NCI-H2196 treated with DMSO at 0.1 percent for 48 hours (cell line): Measurements from ENCODE around the gene HAPLN3.
A peak's percentile ranks its signal among the peaks of the same experiment; 100 is the strongest.
"Not testable (repeated sequence)": the region's sequence is repeated elsewhere in the genome, so short reads cannot be mapped to it uniquely, and the experiment has no call there.

Experiments
- DNase-seq: peaks from one replicate; lab custom pipeline; 2025; ENCODE audit not compliant: unreplicated experiment; lab: John Stamatoyannopoulos, UW

The HAPLN3 gene, protein sequence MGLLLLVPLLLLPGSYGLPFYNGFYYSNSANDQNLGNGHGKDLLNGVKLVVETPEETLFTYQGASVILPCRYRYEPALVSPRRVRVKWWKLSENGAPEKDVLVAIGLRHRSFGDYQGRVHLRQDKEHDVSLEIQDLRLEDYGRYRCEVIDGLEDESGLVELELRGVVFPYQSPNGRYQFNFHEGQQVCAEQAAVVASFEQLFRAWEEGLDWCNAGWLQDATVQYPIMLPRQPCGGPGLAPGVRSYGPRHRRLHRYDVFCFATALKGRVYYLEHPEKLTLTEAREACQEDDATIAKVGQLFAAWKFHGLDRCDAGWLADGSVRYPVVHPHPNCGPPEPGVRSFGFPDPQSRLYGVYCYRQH

DNA sequence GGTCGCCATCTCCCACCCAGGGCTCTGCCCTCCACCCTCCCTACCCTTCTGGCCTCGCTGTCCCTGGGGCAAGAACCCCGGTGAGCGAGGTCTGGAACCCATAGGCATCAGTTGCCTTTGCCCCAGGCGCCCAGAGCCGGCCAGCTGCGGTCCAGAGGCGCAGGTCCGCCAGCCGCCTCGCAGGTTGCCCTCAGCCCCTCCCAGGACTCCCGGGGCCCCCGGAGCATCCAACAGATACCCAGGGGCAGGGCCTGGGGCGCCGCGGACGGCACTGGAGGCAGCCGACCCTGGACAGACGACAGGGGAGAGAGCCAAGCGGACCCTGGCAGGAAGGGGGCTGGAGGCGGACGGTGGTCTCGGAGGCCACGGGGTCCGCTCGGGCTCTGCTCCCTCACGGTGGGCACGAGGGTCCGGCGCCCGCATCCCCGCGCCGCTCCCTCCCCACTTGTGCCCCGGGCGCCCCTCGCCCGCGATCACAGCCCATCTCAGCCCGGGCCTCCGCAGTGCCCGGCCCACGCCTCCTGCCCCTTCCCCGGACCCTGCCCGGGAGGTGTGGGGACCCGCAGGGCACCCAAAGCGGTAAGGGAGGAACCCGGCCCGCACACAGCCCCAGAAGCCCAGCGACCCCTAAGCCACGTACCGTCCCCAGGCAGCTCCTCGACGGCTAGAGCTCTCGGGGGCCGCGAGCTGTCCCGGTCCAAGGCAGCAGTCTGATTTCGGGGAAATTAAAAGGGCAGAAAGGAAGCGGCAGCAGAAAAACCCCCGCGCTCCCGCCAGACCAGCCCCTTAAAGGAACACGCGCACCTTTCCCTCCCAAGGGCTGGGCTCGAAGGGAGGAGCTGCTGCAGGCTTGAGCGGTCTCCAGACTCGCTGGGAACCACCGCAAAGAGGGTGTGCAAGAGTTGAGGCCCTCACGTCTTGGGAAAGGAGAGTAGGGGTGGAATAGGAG, at the start of gene HAPLN3:
TSS of gene HAPLN3 (minus strand) at position 726 of the 949 bp plus-strand sequence. CDS start 8,246 bp downstream, outside the sequence.
- no peak for DNase-seq

DNA sequence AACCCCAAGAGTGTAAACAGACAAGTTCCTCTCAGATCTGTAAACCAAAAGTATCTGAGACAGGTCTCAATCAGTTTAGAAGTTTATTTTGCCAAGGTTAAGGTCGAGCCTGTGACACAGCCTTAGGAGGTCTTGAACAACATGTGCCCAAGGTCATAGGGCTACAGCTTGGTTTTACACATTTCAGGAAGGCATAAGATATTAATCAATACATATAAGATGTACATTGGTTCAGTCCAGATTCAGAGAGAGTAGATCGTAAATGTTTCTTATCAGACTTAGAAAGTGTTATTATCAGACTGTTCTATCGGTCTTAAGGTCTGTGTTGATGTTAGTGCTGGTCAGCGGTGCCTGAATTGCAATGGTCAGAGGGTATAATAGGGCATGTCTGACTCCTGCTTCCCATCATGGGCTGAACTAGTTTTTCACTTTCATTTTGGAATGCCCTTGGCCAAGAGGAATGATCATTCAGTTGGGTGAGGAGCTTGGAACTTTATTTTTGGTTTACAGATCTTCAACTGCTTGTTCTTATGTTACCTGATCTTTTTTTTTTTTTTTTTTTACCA, 44.8 kb upstream of the HAPLN3 start:
- DNase-seq, result no peak

DNA sequence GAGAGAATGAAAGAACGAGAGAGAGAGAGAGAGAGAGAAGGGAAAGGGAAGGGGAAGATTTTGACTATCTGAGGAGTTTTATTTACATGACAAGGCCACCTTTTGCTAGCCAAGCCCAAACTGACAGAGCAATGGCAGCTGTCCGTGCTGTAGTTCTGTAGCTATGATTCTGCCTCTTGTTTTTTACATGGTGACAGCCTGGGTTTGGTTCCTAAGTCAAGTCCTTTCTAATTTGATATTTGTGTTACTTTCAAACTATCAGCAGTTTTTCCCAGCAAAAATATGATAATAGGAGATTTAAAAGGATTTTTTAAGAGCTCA, 44.1 kb upstream of the HAPLN3 start:
- DNase-seq, result no peak

DNA sequence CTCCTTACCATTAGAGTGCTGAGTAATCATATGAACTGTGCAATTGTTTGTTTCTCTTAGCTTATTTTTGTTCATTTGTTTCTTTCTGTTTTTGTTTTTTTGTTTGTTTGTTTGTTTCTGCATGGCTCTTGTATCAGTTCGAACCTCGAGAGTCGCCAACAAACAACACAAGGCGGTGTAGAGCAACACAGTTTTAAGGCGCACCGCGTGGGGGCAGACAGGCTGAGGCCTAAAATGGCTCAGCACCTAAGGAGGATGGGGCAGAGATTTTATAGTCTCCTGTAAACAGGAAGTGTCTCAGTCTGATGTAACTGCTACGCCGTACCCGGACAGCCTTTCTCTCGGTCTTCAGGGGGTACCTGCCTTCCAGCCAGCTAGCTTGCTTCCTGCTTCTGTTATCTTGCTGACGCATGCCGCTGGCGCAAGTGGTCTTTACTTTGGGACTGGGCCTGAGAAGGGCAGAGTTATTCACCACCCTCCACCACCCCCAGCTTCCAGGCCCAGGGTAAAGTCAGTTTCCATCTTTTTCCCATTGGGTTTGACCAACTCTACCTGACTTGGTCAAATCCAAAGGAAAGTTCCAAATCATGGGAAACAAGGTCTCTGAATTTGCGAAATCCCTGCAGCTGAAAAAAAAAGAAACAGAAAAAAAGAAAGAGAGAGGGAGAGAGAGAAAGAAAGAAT, 43.6 kb upstream of the HAPLN3 start:
- DNase-seq, result no peak

DNA sequence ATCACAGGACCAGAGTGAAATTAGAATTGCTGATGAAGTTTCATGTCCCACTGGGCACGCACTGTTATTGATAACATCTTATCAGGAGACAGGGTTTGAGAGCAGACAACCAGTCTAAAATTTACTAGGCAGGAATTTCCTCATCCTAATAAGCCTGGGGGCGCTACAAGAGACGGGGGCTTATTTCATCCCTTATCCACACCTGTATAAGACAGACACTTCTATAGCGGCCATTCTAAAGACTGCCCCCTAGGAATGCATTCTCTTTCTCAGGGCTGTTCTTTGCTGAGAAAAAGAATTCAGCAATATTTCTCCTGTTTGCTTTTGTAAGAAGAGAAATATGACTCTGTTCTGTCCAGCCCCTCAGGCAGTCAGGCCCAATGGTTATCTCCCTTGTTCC, 39.1 kb upstream of the HAPLN3 start:
- not testable (repeated sequence) for DNase-seq

DNA sequence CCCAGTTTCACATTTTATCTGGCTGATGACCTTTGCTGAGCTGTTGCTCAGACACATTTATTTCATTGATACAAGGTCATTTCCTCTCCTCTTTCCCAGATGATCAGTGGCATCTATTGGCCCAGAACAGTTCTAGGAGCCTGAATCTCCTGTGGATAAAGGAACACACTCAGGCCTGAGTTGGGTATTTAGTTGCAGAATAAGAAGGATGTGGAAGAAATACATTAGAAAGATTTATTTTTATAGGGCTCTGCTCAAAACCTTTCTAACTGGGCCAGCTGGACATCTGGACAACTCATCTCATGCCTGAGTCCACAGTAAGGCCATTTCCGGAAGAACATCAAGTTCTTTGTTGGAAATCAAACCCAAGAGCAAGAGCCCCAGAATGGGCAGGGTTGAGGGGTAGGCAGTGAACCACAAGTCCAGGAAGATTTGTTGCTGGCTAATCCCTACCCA, 37.6 kb upstream of the HAPLN3 start:
- DNase-seq, result no peak

DNA sequence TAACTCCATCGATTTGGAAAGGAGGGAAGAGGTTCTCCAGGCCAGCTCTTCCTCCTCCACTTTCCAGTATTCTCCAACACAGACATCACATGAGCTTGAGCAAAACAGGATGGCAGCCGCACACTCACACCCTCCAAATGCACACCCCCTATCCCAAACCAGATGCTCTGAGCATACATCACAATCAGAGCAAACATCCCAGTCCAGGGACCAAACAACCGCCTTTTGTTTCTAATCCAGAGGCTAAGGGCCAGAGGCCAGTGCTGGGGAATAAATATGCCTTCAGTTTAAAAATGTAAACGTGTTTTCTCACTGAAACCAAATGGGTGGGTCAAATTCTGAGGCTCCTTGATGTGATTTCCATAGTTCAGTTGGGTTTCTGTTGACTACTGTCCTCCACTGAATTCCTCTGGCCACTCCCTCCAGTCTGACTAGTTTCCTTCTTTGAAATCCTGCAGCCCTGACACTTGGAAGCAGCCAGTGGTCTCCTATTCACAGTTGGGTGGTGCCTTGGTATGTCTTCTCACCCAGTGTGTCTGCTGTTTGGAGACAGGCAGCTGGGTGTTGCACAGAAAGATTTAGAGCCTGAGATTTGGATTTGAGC, 37.0 kb upstream of the HAPLN3 start:
- DNase-seq, result no peak

DNA sequence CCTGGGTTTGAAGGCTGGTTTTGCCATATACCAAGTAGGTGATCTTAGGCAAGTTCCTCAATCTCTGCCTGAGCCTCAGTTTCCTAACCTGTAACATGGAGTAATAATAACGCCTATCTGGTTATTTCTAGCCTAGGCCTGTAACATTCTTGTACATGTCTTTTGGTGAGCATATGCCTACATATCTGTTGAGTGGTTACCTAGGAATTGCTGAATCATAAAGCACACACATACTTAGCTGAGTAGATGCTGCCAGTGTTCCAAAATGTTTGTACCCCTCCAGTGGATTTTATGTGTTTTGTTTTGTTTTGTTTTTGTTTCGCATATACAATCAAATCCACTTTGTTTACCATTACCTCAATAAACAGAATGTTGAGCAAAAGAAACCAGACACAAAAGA, 35.2 kb upstream of the HAPLN3 start:
- no peak for DNase-seq

DNA sequence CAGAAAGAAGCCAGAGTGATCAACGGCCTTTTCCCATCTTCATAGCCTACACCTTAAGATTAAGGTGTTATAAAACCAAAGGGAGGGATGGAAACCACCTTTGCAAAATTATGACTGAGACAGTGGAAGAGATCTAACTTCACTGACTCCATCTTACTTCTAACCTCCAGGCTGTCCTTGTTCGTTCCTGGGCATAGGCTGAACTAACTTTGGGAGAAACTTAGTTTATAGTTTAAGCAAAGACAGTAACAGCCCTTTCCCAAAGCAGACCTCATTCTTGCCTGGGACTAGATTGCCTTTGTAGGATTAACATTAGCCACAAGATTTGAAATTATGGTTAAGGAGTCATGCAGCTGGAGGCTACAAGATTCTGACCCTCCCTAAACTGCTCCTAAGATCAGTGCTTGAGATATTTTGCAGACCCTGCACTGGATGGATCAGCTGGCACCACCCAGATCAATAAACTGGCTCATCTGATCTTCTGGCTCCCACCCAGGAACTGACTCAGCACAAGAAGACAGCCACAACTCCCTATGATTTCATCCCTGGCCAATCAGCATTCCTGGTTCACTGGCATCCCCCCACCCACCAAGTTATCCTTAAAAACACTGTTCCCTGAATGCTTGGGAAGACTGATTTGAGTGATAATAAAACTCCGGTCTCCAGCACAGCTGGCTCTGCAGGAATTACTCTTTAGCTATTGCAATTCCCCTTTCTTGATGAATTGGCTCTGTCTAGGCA, 34.2 kb upstream of the HAPLN3 start:
- not testable (repeated sequence) for DNase-seq

DNA sequence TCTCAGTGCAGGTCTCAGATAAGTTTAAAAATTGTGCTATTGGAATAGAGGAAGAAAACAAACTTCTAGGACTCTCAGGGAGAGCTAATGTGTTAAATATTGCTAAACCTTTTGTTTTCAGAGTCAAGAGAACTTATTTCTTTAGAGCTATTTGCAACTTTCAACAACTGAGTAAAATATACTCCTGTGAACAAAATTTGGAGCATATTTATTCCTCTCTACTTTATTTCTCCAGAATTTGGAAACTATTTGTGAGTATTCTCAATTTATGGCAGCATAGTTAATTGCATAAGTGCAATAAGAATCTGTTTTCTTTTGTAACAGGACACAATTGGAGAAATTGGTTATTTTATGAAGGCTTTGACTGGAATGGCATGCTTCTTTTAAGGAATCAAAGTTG, 32.8 kb upstream of the HAPLN3 start:
- DNase-seq, result not testable (repeated sequence)

DNA sequence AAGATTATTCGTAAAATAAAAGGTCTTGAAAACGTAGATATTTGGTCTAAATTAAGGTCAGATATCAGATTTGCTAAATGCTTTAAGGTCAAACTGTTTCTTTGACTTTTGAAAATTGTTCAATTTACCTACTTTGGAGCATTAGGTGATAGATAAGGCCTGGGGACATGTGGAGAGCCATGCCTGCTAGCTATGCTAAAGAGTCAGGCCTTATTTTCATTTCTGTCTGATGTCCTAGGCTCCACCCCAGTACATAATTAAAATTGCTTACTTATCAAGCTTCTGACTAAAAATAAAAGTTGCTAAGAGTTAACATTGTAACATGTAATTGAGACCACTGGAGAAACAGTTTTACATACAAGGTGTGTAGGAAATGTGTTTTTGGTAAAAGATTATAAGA, 30.3 kb upstream of the HAPLN3 start:
- DNase-seq, result not testable (repeated sequence)

DNA sequence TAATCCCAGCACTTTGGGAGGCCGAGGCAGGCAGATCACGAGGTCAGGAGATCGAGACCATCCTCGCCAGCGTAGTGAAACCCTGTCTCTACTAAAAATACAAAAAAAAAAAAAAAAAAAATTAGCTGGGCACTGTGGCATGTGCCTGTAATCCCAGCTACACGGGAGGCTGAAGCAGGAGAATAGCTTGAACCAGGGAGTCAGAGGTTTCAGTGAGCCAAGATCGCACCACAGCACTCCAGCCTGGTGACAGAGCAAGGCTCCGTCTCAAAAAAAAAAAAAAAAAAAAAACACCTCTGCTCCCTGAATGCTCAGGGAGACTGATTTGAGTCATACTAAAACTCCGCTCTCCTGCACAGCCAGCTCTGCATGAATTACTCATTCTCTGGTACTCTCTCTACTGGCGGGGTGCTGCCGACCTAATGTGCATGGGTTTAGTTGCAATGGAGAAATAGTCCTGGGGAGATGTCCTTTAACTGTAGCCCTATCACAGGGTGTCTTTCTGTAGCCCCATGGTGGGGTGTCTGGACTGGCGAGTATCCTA, 25.6 kb upstream of the HAPLN3 start:
- not testable (repeated sequence) for DNase-seq

DNA sequence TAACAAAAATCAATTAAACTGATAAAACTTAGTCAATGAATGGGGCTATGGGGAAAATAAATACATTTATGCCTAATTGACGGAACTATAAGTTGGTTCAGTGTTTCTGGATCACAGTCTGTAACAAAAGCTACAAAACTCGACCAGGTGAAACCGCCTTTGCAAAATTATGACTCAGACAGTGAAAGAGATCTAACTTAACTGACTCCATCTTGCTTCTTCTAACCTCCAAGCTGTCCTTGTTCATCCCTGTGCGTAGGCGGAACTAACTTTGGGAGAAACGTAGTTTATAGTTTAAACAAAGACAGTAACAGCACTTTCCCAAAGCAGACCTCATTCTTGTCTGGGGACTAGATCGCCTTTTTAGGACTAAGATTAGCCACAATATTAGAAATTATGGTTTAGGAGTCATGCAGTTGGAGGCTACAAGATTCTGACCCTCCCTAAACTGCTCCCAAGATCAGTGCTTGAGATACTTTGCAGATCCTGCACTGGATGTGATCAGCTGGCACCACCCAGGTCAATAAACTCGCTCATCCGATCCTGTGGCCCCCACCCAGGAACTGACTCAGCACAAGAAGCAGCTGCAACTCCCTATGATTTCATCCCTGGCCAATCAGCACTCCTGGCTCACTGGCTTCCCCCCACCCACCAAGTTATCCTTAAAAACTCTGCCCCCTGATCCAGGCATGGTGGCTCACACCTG, 25.0 kb upstream of the HAPLN3 start:
- no peak for DNase-seq

DNA sequence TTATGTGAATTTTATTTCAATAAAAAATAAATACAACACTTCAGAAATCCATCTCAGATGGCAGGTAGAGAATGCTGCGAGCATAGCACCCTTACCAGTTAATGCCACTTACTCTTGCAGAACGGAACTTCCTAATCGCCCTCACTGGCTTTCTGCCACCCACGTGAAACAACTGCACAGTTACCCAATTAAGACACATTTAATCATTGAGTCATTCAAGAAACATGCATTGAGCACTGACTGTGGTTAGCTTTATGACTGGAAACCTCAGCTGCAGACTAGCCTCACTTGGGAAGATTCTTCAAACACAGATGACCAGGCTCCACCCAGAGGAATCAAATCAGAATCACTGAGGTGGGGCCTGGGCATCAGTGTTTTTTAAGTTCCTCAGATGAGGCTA, 23.4 kb upstream of the HAPLN3 start:
- DNase-seq, result peak; percentile 8

DNA sequence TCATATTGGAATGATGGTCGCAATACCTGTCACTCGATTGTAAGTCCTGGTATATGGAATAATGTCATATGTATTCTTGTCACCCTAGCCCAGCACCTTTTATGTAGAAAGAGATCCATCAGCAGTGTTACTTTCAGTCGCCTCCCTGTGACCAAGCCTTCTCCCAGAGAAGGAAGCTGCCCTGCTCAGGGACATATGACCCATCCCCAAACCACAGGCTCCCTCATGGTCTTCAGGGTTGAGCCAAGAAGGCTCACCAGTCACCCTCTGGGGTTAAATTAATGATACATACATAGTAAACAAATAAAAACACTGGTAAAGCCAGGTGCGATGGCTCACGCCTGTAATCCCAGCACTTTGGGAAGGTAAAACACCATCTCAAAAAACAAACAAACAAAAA, 22.4 kb upstream of the HAPLN3 start:
- no peak for DNase-seq

DNA sequence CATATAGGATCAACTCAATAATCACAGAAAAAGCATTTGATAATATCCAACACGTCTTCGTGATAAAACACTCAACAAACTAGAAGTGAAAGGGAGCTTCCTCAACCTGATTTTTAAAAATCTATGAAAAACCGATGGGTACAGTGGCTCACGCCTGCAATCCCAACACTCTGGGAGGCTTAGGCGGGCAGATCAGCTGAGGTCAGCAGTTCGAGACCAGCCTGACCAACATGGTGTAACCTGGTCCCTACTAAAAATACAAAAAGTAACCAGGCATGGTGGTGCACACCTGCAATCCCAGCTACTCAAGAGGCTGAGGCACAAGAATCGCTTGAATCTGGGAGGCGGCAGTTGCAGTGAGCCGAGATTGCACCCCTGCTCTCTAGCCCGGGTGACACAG, 20.0 kb upstream of the HAPLN3 start:
- no peak for DNase-seq

DNA sequence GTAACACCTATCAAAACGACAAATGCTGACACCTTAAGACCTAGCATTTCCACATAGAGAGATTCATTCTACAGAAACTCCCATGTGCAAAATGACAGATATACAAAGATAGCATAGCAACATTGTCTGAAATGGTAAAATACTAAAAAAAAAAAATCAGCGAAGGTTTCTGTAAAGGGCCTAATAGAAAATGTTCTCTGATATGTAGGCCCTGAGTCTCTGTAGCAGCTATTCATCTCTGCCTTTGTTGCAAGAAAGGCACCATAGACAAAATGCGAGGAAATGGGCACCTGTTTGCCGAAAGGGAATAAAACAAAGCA, 18.5 kb upstream of the HAPLN3 start:
- DNase-seq, result no peak

DNA sequence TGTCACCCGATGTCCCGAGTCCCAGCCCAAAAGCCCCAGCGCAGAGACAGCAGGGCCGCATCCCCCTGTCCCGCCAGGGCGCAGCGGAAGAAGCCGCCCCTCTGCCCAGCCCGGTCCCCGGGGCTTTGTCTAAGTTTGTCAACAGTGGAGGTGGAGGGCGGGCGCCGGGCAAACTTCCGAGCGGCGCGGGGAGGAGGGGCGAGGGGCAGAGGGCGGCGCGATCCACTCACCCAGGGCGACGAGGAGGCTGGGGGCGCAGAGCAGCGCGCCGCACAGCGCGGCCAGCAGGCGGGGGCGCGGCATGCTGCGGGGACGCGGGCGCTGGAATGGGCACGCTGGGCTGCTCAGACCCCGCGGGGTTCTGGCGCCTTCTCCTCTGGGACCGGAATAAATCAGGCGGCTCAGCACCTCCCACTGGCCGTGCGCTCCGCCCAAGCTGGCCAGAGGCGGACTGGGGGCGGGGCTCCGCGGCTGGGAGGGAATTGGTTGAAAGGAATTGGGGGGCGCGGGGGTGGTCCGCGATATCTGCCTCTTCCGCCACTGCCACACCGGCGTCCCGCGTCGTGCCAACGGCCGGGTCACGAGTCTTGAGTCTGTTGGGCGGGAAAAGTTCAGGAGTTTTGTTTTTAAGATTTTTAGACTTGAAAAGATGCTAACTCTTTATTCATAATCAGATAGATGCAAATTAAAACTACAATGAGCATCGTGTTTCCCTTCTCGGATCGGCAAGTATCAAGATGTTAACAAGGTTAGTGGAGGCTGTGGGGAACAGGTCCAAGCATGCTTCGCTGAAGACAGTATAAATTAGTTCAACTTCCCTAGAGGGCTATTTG, 17.9 kb upstream of the HAPLN3 start, which contains the start of gene MFGE8:
TSS of gene MFGE8 (minus strand) at position 363 of the 833 bp plus-strand sequence. CDS start at position 303, 60 bp downstream.
- DNase-seq, result no peak
